GM18511 (cell line): ENCODE measurements around the gene CATSPERD.
A peak's percentile ranks its signal among the peaks of the same experiment; 100 is the strongest.

ENCODE experiments used
- ATAC-seq: cut with Tn5 transposase; IDR thresholded peaks from one replicate; pipeline ENCODE4 v1.9.1; 2021; ENCODE audit warnings: mild to moderate bottlenecking, moderate library complexity; ENCODE audit not compliant: unreplicated experiment

Gene CATSPERD, protein sequence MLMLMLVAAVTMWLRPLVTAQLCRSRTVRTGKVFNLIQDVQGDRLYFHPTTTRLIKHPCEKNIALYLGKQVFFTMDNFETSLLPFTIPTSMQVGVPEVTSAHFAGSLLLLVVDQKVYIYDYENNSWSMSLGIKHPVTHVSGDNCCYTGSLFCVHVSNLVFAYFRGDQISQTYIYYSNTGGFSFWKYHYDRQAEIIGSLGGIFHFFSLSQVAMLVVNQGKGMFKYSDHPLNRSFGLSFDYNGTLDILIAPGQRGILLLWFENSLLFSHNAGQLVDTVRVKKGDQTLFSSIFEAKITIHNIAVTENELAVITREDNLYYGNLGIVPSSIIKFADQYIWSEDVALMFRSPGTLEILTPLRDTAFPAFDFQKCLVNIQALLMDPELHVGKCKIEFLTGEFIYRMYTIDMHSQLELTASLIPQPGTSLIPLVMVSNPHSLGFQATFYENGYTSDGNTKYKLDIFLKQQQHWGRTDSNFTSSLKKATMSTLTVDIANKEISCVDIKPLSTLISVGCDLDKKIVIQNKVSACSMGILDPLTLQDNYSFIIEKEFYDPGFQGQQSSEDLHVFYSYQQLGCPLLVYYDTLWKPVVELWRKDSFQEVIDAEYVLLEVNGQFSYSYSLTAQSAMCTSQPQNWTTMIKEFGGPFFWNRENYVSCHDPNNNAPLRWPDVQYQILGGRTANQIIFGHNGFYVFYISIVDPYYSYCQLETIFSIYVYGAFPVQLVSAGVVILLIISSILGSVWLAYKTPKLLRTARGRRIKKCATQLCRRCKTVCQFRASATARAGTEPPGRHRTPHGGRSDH

DNA sequence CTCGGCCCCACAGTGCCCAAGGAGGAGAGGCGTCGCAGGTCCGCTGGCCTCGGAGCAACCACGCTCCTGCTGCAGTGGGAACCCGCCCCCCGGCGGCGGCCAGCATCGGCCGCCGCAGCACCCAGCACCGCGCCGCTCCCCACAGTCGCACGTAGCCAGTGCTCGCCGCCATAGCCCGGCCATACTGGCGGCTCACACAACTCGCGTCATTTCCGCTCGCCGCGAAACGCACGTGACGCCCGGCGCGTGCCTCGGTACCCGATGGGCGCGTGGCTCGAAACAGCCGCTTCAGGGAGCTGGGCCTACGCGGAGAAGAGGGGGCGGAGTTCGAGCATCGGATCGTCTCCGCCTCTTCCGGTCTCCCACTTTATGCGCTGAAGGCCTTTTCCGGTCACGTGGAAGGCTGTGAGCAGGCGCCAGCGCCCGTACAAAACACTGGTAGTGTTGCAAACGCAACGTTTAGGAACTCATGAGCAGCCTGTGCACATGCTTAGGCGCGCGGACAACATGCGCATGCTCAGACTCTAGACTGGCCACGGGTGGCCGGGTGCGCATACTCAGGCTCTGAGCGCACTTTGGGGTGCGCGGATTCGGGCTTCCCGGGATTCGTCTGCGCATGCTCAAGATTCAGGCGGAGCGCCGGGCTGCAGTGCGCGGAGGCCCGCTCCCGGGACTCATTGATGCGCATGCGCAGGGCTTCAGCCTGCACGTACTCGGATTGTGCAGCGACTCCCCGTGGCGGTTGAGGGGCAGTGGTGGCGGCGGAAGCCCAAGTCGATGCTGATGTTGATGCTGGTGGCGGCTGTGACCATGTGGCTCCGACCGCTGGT lies at the start of gene CATSPERD, which contains the start of gene LONP1:
Gene CATSPERD, plus strand, starts transcription at position 677 of the 830 bp plus-strand sequence. Its CDS starts 101 bp downstream, at position 778.
Gene LONP1, minus strand, starts transcription at position 186 of the 830 bp plus-strand sequence. Its CDS starts 14 bp downstream, at position 172.
- ATAC-seq: peak; percentile 87

DNA sequence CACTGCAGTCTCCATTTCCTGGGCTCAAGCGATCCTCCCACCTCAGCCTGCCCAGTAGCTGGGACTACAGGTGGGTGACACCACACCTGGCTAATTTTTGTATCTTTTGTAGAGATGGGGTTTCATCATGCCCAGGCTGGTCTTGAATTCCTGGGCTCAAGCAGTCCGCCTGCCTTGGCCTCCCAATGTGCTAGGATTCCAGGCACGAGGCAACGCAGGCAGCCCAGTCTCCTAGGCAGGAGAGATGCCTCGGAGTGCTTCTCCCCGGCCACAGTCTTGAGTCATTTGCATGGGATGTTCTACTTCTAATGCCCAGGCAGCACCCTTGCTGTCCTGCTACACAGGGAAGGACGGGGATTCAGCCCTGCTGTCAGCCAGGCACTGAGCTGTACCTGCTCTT lies 48.8 kb upstream of the CATSPERD start:
- ATAC-seq: no peak

DNA sequence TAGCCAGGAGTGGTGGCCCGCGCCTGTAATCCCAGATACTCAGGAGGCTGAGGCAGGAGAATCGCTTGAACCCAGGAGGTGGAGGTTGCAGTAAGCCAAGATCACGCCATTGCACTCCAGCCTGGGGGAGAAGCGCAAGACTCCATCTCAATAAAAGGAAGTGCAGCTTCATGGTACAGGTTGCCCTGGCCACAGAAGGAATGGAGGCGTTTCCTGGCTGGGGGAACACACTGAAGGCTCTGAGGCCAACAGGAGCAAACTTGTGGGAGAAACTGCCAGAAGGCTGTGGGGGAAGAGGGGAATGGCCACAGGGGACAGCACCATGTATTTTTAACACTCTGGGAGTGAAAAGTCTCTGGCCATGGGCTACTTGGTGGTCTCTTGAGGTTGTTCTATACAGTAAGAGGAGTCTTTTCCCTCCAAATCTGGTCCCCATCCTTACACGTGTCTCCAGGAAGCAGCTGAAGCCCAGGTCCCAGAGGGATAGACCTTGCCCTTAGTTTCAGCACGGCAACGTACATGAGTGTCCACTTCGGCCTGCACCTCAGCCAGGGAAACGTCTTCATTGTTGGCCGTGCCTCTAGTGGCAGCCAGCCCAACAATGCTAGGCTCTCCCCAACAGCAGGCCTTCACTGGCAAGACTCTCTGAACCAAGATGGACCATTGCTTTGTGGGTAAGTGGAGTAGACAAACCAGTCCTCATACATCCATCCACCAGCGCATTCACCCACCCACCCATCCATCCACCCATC lies 47.6 kb upstream of the CATSPERD start:
- no peak for ATAC-seq

DNA sequence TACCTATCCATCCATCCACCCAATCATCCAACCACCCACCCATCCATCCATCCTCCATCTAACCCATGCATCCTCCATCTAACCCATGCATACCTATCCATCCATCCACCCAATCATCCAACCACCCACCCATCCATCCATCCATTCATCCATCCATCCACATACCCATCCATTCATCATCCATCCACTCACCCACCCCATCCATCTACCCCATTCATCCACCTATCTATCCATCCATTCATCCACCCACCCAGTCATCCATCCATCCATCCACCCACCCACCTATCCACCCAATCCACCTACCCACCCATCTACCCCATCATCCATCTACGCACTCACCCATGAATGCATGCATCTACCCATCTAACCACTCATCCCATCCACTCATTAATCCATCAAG lies 46.7 kb upstream of the CATSPERD start:
- ATAC-seq: no peak

DNA sequence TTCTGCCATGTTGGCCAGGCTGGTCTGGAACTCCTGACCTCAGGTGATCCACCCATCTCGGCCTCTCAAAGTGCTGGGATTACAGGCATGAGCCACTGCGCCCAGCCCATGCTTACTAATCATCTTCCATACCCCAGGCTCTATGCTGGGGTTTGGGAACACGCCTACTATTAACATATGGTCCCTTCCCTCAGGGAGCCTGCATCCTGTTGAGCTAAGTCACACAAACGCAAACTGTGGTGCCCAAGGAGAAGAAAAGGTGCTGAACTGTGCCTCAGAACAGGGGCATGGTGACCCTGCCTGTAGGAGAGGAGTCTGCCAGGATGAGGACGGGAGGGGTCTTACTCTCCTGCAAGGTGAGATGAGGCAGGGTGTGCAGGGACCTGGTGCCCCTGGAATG lies 45.7 kb upstream of the CATSPERD start:
- no peak for ATAC-seq

DNA sequence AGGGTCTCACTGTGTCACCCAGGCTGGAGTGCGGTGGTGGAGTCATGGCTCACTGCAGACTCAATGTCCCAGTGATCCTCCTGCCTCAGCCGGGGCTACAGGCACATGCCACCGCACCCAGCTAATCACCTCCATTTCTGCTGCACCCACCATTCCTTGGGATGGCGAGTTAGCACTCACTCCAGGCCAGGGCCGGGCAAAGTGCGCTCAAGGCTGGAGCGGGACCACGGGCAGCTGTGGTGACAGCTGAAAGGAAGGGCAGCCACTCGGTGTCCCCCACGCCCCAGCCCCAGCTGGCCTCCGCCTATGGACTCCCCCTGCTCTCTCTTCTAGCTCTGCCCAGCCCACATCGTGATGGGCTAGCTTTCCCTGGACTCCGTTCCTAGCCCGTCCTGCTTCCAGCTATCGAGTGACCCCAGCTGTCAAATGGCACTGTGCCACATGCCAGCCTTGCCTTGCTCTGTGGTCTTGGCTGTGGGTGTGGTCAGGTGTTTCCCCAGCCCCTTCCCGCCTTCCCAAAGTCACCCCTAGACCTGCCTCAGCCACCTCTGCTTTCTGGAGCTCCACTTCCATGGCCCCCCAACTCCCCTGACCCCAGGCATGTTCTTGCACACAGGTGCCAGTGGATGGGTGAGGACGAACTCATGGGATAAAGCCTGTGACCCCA lies 44.2 kb upstream of the CATSPERD start:
- no peak for ATAC-seq

DNA sequence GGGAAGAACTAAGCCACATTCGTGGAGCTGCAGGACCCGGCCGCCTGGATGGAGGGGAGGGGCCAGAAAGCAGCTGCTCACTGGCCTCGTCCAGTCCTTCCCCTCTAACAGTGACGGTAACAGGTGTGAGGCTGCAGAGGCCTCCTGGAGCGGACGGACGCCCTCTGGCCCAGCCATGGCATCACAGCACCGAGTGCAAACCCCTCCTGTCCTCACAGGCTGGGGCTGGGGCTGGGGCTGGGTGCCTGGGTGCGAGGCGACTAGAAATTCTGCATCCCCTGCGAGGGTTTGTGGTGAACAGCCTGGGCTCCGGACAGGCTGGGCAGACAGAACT lies 43.7 kb upstream of the CATSPERD start:
- no peak for ATAC-seq

DNA sequence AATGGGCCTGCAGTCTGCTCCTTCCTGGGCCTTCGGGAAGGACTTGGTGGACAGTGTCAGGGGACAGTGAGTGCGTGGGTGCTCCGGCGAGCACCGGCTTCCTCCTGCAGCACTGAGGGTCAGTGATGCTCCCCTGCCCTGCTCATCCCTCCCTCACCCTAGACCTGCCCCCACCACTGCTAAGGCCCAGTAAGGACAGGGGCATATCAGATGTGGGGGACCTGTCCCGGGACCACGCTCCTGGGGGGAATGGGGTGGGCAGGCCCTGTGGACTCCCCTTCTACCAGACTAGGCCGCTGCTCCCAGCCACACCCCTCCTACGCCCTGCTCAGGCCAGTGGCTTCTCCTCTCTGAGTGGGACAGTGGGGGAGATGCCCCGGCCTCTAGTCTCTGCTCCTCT lies 43.3 kb upstream of the CATSPERD start:
- no peak for ATAC-seq

DNA sequence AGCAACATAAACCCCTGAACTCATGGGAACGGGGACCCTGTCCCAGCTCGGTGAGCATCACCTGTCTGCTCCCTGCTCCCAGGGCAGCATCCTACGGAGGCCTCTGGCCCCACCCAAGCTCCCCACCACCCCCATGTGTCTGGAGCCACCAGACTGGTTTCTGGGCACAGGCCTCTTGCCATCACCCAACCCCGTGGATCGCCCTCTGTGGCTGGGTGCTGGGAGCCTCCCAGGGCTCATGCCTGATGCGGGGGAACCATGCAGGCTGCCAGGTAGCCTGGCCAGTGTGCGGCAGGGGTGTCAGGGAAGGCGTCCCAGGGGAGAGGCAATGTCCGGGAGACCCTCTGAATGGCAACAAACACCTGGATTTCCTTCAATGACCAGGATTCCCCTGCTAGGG lies 42.9 kb upstream of the CATSPERD start:
- ATAC-seq: no peak

DNA sequence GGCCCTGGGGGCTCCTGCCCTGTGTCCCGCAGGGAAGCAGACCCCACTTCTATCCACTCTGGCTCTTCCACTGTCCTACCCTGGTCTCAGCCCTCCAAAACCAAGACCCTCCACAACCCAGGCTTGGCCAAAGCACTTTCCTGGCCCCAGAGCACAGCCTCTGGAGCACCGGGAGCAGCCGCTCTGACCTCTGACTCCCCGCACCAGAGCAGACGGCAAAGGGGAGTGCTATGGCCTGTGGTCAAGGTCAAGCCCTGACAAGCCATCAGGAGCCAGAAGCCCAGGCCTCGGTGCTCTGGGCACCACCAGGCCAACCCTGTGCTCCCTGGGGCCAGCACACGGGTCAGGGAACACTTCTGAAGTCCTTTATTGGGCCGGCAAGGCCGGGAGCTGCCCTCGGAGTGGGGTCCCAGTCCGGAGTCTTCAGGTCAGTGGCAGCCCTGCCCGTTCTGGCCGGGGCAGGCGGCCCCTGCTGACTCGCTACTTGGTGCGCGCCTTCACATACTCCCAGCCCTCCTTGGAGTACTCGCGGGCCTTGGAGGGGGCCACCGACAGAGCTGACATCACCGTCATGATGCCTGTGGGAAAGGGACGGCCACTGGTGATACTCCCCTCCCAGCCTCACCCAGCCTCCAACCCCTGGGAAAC lies 42.2 kb upstream of the CATSPERD start:
- ATAC-seq: no peak

DNA sequence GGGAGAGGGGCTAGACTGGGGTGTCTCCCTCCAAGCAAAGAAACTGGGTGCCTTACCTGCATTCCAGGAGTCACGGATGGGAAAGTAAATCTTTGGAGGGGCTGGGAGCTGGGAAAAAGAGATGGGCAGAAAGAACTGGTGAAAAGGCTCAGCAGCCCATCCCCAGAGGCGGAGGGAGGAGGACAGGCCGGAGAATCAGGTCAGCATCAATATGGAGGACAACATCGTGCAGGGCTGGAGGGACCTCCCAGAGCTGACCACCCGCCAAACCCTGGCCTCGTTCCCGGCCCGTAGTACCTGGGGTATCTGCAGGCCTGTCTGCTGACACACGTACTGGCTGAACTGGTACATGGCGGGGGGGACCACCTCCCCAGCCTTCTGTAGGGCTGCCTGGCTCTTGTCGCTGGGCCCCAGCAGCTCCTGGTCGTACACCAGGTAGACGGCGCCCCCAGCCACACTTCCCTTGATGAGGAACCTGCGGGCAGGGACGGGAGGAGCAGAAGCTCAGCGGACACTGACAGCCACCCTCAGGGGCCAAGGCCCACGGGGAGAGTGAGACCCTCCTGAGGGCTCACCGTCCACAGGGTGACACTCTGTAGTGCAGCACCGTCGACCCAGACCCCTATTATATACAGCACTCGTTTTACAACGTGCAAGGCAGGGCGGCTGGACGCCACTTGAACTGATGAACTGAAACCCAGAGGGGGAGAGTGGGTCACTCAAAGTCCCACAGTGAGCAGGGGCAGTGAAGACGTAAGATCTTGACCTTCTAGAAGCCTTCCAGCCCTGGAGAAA lies 41.0 kb upstream of the CATSPERD start:
- no peak for ATAC-seq

DNA sequence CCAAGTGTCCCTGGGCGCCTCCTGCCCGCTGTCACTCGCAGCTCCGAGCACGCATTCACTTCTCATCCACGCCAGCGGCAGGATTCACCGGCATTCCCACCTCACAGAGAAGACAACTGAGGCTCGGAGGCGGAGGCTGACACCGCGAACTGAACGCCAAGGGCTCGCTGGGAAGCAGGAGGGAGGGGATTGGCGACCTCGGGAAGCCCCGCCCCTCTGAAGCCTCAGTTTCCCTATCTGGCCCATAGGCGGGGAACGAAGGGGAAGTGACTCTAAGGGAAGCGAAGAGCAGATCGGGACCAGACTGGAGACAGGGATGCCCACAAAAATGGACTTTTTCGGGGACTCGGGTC lies 40.4 kb upstream of the CATSPERD start:
- no peak for ATAC-seq

DNA sequence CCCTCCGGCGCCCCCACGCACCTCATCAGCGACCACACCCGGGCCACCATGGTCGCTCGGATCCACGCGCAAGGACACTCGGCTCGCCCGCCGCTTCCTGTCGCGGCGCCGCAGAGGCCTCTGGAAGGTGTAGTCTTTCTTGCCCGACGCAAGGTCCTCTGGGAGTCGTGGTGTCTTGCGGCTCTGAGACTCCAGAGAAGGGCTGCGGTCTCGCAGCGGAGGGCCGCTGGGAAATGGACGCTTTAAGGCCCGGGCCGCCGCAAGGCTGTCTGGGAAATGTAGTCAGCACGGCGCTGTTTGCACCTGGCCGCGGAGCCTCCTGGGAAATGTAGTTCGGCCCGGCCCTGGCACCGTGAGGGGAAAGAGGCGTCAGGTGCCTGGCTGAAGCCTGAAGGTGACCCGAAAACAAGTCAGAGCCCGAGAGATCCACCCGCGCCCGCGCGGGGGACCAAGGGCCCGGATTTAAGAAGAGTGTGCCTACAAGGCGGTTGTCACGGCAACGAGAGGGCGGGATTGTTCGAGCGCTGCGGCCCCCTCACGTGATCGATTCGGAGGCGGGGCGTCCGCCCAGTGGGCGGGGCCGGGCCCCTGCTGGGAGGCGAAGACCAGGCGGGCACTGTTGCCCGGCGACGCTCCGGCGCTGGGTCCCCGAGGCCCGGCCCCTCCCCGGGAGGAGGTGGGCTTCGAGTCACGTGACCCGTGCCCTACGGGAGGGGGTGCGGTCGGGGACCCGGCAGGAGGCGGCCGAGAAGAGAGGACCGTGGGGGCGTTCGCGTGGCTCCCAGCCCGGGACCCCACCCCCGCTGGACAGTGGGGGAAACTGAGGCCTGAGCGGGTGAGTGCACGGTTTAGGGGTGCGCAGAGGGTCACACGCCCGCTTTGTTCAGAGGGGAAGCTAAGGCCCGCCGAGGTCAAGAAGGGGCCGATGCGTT lies 39.7 kb upstream of the CATSPERD start, which contains the start of the genes HSD11B1L and MICOS13:
Gene HSD11B1L, plus strand, starts transcription at position 591 of the 932 bp plus-strand sequence. CDS start 3,806 bp downstream, outside the sequence.
Gene MICOS13, minus strand, starts transcription at position 80 of the 932 bp plus-strand sequence. Its CDS starts 30 bp downstream, at position 50.
- ATAC-seq: peak; percentile 93

DNA sequence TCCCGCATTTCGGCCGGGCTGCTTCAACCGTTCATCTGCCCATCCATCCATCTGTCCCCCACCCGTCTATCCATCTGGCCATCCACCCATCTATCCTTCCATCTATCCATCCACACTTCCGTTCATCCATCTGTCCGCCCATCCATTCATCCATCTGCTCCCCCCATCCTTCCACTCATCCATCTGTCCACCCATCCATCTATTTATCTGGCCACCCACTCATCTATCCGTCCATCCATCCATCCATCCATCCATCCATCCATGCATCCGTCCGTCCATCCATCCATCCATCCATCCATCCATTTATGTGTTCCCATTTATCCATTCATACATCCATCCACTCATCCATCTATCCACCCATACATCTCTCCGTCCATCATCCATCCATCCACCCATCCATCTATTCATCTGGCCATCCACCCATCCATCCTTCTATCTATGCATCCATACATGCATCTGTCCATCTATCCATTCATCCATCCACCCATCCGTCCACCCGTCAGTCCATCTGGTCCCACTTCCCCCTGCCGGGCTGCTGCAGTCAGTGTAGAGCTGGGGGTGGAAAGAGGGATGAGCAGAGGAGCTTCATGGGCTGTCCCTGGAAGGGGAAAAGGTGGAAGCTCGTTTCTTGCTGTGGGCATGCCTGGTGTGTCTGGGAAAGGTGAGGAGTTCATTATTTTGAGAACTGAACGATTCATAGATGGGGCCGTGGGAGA lies 38.9 kb upstream of the CATSPERD start:
- ATAC-seq: no peak

DNA sequence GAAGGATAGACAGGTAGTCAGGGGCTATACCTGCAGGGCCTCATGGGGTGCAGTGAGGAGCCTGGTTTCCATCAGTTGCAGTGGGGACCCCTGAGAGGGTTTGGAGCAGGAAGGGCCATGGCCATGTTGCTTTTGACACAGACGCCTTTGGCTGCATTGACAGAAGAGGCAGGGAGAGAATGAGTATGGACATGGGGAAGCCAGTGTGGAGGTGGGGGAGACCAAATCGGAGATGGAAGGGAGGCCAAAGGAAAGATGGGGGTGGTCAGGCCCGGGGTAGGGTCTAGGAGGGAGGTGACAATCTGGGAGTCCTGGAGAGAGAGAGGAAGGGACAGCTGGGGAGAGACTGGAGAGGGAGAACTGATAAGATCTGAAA lies 38.3 kb upstream of the CATSPERD start:
- ATAC-seq: no peak

DNA sequence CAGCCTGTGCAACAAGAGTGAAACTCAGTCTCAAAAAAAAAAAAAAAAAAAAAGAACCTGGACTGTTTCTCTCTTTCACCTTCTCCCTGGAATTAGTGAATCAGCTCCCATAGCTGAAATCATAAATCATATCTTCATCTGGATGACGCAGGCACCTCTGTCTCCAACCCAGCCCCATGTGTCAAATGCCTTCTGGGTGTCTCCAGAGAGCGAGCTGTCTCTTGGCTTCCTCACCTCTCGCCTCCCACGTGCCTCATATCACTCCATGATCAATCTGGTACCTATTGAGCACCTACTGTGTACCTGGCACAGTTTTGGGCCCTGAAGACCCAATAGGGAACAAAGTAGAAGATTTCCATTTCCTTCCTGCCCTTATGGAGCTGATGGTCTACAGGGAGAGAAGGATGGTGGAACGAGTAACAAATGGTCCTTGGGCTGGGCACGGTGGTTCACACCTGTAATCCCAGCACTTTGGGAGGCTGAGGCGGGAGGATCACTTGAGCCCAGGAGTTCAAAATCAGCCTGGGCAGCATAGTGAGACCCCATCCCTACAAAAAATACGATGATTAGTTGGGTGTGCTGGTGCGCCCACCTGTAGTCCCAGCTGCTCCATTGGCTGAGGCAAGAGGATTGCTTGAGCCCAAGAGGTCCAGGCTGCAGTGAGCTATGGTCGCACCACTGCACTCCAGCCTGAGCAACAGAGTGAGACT lies 37.1 kb upstream of the CATSPERD start:
- ATAC-seq: no peak
